Peyer's patch (tissue), 4 donors: Measurements from ENCODE around the gene CBLB. TPM values are rescaled to one million over a fixed set of nuclear protein-coding genes. Genes with fewer than 3 reads are reported as not detected.

Experiments
- DNase-seq, 3 donors: peaks; one replicate each; pipeline ENCODE4 v3.0.0-alpha.2; 2017 to 2019
- H3K27ac ChIP-seq, 4 donors: fragments of 200-600 bp; sonication (generic); one replicate each; pipeline ENCODE4 v1.5.1; 2016 to 2019
- H3K27me3 ChIP-seq, 2 donors: fragments of 200-600 bp; sonication (generic); one replicate each; pipeline ENCODE4 v1.5.1; 2019
- H3K36me3 ChIP-seq, 3 donors: fragments of 200-600 bp; sonication (generic); one replicate each; pipeline ENCODE4 v1.5.1; 2016 to 2019
- H3K4me1 ChIP-seq, 4 donors: fragments of 200-600 bp; sonication (generic); one replicate each; pipeline ENCODE4 v1.5.1; 2016 to 2019
- H3K4me3 ChIP-seq, 4 donors: fragments of 200-600 bp; sonication (generic); 1 replicate in 3 of 4; 2 replicates in 1 of 4; pipeline ENCODE4 v1.5.1; 2016 to 2019; ENCODE audit warnings: mild to moderate bottlenecking in 1 of 4
- H3K9me3 ChIP-seq, 4 donors: fragments of 200-600 bp; sonication (generic); one replicate each; pipeline ENCODE4 v1.5.1; 2016 to 2019; ENCODE audit warnings: mild to moderate bottlenecking in 1 of 4
- POLR2A ChIP-seq, 2 donors: fragments of 450-650 bp; IDR thresholded peaks; one replicate each; pipeline ENCODE4 v1.5.1; 2017; ENCODE audit warnings: antibody characterized with exemption in 2 of 2, mild to moderate bottlenecking in 2 of 2, moderate library complexity in 2 of 2
- total RNA-seq, 4 donors: library from RNA; depleted of rRNA; stranded (reverse); fragments of >200 nt; gene quantifications; one replicate each; pipeline ENCODE4 v1.1.0, GENCODE V29; 2016
- TF ChIP-seq, protein P1 (sequence below), 6 experiments: fragments of 450-650 bp in 4 of 6; fragments of 200-600 bp in 2 of 6; sonication (generic) in 1 of 6; IDR thresholded peaks; one replicate each; pipeline ENCODE4 v1.5.1; 2017 to 2019; ENCODE audit warnings: antibody characterized with exemption in 6 of 6, mild to moderate bottlenecking in 3 of 6, moderate library complexity in 1 of 6

The CBLB gene
- total RNA-seq, 4 donors from 2014 or later, result 58.6 to 112 (median 84.5) TPM

GRCh38 chr3:105786990-105787389 is 81.8 kb downstream of the CBLB start:
- Histone ChIP-seq H3K4me3 (no peak overlapping the region), H3K36me3 (no peaks in the 10 kb centered on the region), H3K27ac (no peak overlapping the region), H3K9me3 (no peaks in the 10 kb centered on the region), H3K4me1 (no peaks in the 10 kb centered on the region), H3K27me3 (no peaks in the 10 kb centered on the region)
- DNase-seq, result no peak
- TF ChIP-seq, protein P1, sequence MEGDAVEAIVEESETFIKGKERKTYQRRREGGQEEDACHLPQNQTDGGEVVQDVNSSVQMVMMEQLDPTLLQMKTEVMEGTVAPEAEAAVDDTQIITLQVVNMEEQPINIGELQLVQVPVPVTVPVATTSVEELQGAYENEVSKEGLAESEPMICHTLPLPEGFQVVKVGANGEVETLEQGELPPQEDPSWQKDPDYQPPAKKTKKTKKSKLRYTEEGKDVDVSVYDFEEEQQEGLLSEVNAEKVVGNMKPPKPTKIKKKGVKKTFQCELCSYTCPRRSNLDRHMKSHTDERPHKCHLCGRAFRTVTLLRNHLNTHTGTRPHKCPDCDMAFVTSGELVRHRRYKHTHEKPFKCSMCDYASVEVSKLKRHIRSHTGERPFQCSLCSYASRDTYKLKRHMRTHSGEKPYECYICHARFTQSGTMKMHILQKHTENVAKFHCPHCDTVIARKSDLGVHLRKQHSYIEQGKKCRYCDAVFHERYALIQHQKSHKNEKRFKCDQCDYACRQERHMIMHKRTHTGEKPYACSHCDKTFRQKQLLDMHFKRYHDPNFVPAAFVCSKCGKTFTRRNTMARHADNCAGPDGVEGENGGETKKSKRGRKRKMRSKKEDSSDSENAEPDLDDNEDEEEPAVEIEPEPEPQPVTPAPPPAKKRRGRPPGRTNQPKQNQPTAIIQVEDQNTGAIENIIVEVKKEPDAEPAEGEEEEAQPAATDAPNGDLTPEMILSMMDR (IDR thresholded peaks at IDR 0.05), result no peak
- TF ChIP-seq POLR2A (IDR thresholded peaks at IDR 0.05), result no peak

GRCh38 chr3:105786241-105786640 is 82.6 kb downstream of the CBLB start:
- no peak for TF ChIP-seq POLR2A (IDR thresholded peaks at IDR 0.05)
- TF ChIP-seq, protein P1 (IDR thresholded peaks at IDR 0.05), result no peak
- Histone ChIP-seq H3K4me1 (no peaks in the 10 kb centered on the region), H3K27ac (no peak overlapping the region), H3K27me3 (no peaks in the 10 kb centered on the region), H3K9me3 (no peaks in the 10 kb centered on the region), H3K4me3 (no peak overlapping the region), H3K36me3 (no peaks in the 10 kb centered on the region)
- DNase-seq, result no peak

- Histone ChIP-seq H3K4me3 (no peak overlapping the region), H3K36me3 (no peaks in the 10 kb centered on the region), H3K27me3 (no peaks in the 10 kb centered on the region), H3K9me3 (no peaks in the 10 kb centered on the region), H3K27ac (no peak overlapping the region), H3K4me1 (no peaks in the 10 kb centered on the region)
- DNase-seq, result no peak
- TF ChIP-seq, protein P1 (IDR thresholded peaks at IDR 0.05), result no peak
- no peak for TF ChIP-seq POLR2A (IDR thresholded peaks at IDR 0.05)
These were observed 83.0 kb downstream of the CBLB start for GRCh38 chr3:105785803-105786202.

DNA sequence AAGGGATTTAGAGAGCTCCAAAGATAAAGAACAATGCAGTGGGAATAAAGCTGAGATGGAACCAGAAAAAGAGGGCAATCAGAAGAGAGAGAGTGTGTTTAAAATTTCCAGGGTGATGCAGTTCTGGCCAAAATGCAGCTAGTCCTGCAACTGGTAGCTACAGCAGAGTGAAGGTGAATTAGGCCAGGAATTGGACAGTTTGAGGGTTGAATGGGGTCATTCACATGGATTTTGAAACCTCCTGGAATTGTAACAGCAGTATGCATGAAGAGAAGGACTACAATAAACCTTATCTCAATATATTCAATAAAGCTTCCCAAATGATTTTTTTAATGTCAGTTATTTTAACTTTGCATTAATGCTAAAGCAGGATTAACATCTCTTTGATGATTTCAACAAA is 85.2 kb downstream of the CBLB start:
- no peaks in the 10 kb centered on the region for H3K27me3 ChIP-seq
- H3K9me3 ChIP-seq, result no peaks in the 10 kb centered on the region
- no peak overlapping the region for H3K27ac ChIP-seq
- DNase-seq, result no peak
- no peaks in the 10 kb centered on the region for H3K4me1 ChIP-seq
- no peaks in the 10 kb centered on the region for H3K36me3 ChIP-seq
- no peak for TF ChIP-seq POLR2A (IDR thresholded peaks at IDR 0.05)
- TF ChIP-seq, protein P1 (IDR thresholded peaks at IDR 0.05), result no peak
- no peak overlapping the region for H3K4me3 ChIP-seq

DNA sequence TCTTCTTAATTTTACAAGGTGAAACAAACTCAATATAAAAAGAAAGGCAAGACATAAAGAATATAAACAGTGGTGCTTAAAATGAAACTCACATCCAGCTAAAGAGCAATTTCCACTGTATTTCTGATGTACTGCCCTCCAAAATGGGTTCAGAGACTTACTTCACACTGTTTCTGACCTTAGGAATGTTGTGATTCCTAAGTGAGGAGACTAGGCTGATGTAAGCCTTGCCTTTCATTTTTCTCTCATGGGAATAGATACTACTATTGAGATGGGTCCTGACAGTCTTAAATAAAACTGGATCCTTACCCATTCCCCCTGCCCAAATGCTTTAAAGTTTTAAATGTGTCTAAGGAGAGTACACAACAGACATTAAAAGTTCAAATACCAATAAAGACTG is 86.9 kb downstream of the CBLB start:
- Histone ChIP-seq H3K9me3 (no peaks in the 10 kb centered on the region), H3K4me1 (no peaks in the 10 kb centered on the region), H3K36me3 (no peaks in the 10 kb centered on the region), H3K27me3 (no peaks in the 10 kb centered on the region), H3K27ac (no peak overlapping the region), H3K4me3 (no peak overlapping the region)
- TF ChIP-seq, protein P1 (IDR thresholded peaks at IDR 0.05), result no peak
- TF ChIP-seq POLR2A (IDR thresholded peaks at IDR 0.05), result no peak
- no peak for DNase-seq

- Histone ChIP-seq H3K4me3 (no peak overlapping the region), H3K9me3 (no peaks in the 10 kb centered on the region), H3K4me1 (no peaks in the 10 kb centered on the region), H3K36me3 (no peaks in the 10 kb centered on the region), H3K27me3 (no peaks in the 10 kb centered on the region), H3K27ac (no peak overlapping the region)
- no peak for DNase-seq
- TF ChIP-seq, protein P1 (IDR thresholded peaks at IDR 0.05), result no peak
- no peak for TF ChIP-seq POLR2A (IDR thresholded peaks at IDR 0.05)
These were observed 88.7 kb downstream of the CBLB start for GRCh38 chr3:105780107-105780506.
